ENCODE results near the gene KRT79.
"Not testable (repeated sequence)": the region's sequence is repeated elsewhere in the genome, so short reads cannot be mapped to it uniquely, and the experiment has no call there.

KRT79 gene

GRCh38 chr12:52833922-52834726 lies at the start of gene KRT79:
Gene KRT79, minus strand, starts transcription at chr12:52834311. Its CDS starts 51 bp downstream, at chr12:52834260.
- in situ Hi-C loops (cut with HindIII; ENCODE audit: low pct_ligation_motif_present, low pct_unique_long_range_greater_than_20kb, low sequenced_read_pairs), result no loop called here
- no peak for DNase-seq

- in situ Hi-C loops (cut with HindIII; ENCODE audit: low pct_ligation_motif_present, low pct_unique_long_range_greater_than_20kb, low sequenced_read_pairs), result loop anchor here (25.0 kb wide), 1 partner anchor 107 kb away; no protein-coding TSS in a partner anchor
- not testable (repeated sequence) for DNase-seq
These were observed 46.4 kb upstream of the KRT79 start for GRCh38 chr12:52880499-52880898.

GRCh38 chr12:52879394-52880351 lies 45.6 kb upstream of the KRT79 start:
- DNase-seq, result peak; percentile 93
- in situ Hi-C loops (cut with HindIII; ENCODE audit: low pct_ligation_motif_present, low pct_unique_long_range_greater_than_20kb, low sequenced_read_pairs), result loop anchor here (25.0 kb wide), 1 partner anchor 108 kb away; no protein-coding TSS in a partner anchor

- DNase-seq, result no peak
- in situ Hi-C loops (cut with HindIII; ENCODE audit: low pct_ligation_motif_present, low pct_unique_long_range_greater_than_20kb, low sequenced_read_pairs), result loop anchor here (25.0 kb wide), 1 partner anchor 109 kb away; no protein-coding TSS in a partner anchor
These were observed 44.6 kb upstream of the KRT79 start for GRCh38 chr12:52878507-52879393.

GRCh38 chr12:52877242-52877641 lies 43.1 kb upstream of the KRT79 start:
- no peak for DNase-seq
- in situ Hi-C loops (cut with HindIII; ENCODE audit: low pct_ligation_motif_present, low pct_unique_long_range_greater_than_20kb, low sequenced_read_pairs), result loop anchor here (25.0 kb wide), 1 partner anchor 110 kb away; no protein-coding TSS in a partner anchor

- in situ Hi-C loops (cut with HindIII; ENCODE audit: low pct_ligation_motif_present, low pct_unique_long_range_greater_than_20kb, low sequenced_read_pairs), result loop anchor here (25.0 kb wide), 1 partner anchor 111 kb away; no protein-coding TSS in a partner anchor
These were observed 42.3 kb upstream of the KRT79 start for GRCh38 chr12:52876372-52876771.

DNA sequence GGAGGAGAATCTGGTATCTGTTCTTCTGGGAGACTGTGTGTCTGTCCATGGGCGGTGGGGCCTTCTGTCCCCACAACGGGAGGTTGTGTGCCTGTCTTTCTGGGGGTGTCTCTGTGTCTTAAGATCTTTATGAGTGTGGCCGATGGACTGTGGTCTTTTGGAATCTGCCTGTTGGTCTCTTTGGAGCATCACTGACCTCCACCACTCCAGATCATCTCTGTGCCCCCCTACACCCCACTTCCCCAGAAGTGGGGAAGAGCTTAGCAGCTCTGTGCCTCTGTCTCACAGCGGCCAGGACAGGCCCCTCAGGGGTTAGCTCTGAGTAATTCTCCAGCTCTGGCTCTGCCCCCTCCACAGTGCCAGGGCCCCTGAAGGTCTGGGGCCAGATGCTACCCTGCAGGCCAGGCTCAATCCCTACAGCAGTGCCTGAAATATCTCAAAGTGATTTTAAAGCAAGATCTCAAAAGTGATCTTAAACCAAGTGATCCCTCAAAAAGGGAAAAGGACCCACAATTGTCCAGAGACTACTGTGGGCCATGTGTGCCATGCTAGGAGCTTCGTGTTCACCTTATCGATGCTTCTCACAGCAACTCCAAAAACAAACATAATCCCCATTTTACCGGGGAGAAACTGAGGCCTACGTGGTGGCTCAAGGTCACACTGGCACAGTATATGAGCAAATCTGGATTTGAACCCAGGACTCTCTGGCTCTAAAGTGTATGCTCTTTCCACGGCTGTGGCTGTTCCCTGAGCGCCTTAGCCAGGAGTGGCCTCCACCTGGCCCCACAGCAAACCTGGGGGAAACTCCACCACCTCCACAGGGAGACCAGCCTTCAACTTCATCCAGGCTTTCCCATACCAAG lies 40.7 kb upstream of the KRT79 start:
- no peak for DNase-seq
- in situ Hi-C loops (cut with HindIII; ENCODE audit: low pct_ligation_motif_present, low pct_unique_long_range_greater_than_20kb, low sequenced_read_pairs), result loop anchor here (25.0 kb wide), 2 partner anchors 112 to 288 kb away; no protein-coding TSS in a partner anchor

More at GRCh38 chr12:52876372-52876771, 42.3 kb upstream of the KRT79 start:
- peak; percentile 88 for DNase-seq

DNA sequence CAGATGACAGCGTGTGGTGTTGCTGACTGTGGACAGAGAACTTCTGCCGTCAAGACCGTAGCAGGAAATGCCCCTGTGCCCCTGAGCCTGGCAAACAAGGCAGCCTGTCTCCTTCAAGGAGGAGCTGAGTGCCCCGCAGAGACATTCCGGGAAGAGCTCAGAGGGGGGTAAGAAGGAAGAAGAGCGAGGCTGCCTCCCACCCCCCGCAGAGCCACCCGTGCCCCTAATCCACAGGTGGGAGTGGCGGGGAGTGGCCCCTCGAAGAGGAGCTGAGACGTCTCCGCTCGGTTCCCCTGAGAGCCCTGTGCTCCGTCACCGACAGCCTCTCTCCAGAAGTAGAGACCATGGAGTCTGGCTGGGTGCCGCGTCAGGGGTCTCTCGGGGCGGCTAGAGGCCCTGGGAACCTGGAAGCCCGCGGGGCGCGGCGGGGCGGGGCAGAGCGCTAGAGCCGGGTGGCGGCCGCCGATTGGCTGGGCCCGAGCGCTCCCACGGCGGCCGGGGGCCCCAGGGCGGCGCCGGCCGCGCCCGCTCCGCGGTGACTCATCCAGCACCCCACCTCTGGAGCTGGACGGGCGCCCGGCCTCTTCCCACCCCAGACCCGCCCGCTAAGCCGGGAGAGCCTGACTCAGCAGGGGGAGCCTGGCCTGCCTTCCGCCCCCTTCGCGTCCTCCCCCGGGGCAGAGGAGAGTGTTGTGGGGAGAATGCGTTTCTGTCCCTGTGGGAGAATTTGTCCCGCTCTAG lies 39.9 kb upstream of the KRT79 start:
- in situ Hi-C loops (cut with HindIII; ENCODE audit: low pct_ligation_motif_present, low pct_unique_long_range_greater_than_20kb, low sequenced_read_pairs), result loop anchor here (25.0 kb wide), 1 partner anchor 287 kb away; no protein-coding TSS in a partner anchor
- DNase-seq, result peak; percentile 96

DNA sequence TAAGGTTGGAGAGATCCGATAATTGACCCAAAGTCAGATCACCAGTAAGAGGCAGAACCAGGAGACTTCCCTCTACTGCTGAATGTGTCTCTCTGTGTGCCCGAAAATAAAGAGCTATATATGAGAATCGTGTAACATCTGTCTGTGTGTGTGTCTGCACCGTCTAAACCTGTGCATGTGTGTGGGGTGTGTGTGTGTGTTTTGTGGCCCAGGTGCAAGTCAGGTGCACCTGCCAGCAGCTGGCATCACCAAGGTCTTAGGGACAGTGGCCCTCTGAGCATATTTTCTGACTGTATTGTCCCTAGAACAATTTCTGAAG lies 39.4 kb upstream of the KRT79 start:
- no peak for DNase-seq
- in situ Hi-C loops (cut with HindIII; ENCODE audit: low pct_ligation_motif_present, low pct_unique_long_range_greater_than_20kb, low sequenced_read_pairs), result loop anchor here (25.0 kb wide), 1 partner anchor 286 kb away; no protein-coding TSS in a partner anchor

DNA sequence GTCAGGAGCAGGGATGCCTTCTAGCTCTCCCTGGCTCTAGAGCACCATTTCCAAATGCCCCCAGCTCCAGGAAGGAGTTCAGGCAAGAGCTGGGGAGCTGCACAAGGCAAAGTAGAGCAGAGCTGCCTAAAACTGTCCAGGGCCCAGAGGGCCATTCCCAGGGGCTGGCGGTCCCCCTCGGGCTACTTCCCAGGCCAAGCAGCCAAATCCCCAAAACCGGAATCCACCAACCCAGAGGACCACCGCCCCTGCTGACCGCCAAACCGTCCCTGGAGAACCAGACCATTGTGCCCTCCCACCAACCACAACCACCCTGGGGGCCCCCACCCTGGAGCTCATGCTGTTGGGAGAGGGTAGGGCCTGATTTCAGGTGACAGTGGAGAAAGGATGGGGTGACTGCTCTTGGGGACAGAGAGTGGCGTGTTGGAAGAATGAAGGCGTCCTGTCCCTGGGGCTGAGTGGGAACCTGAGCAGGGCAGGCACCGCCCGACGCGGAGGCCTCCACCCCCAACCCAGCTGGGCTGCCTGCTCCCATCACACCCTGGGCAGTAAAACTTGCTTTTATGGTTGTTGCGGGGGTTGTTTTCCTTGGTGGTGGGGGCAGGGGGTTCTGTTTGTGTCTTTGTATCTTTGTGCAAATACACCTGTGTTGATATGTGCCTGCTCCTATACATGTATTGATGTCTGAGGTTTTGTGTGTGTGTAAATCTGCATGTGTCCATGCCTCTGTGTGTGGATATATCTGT lies 38.7 kb upstream of the KRT79 start:
- in situ Hi-C loops (cut with HindIII; ENCODE audit: low pct_ligation_motif_present, low pct_unique_long_range_greater_than_20kb, low sequenced_read_pairs), result loop anchor here (25.0 kb wide), 1 partner anchor 286 kb away; no protein-coding TSS in a partner anchor
- DNase-seq, result no peak

- DNase-seq, result peak; percentile 30
- in situ Hi-C loops (cut with HindIII; ENCODE audit: low pct_ligation_motif_present, low pct_unique_long_range_greater_than_20kb, low sequenced_read_pairs), result loop anchor here (25.0 kb wide), 1 partner anchor 284 kb away; no protein-coding TSS in a partner anchor
These were observed 37.4 kb upstream of the KRT79 start for GRCh38 chr12:52871291-52872039.

DNA sequence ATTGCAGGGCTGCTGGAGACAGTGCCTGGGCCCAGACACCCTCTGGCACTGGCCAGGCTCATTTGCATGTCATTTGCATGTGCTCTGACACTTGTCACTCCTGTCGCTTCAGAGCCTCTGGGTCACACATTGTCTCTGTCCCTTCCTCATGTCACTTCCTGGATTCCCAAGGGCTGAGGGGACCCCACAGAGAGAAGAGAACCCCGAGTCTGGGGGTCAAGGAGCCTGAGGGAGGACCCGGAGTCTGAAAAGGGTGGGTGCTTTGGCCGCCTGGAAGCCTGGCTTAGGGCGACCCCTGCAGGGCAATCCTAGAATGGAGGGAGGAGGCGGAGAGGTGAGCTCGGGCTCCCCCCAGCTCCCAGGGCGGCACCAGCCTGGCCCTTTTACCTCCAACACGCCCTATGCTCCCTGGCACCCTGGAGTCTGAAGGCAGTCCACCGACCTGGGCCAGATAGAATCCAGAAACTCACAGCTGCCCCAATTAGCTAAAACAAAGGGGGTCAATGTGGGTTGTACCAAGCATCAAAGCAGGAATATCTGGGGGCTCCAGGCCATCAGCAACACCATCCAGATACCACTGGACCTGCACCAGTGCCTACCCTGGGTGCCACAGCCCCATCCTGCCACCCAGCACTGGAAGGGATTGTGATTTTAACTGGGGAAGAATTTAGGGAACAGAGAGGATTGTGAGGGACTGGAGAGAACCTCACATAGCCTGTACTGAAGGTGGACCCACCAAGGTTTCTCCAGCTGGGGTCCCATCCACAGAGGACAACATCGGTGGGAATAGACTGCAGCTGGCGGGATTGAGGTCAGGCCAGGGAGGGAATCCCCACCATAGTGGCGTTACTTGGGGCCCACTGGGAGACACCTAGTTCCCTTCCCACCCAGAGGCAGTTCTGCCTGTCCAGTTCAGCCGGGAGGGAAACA lies 36.5 kb upstream of the KRT79 start:
- DNase-seq, result peak; percentile 80
- in situ Hi-C loops (cut with HindIII; ENCODE audit: low pct_ligation_motif_present, low pct_unique_long_range_greater_than_20kb, low sequenced_read_pairs), result loop anchor here (25.0 kb wide), 1 partner anchor 283 kb away; no protein-coding TSS in a partner anchor

GRCh38 chr12:52867642-52868041 lies 33.5 kb upstream of the KRT79 start:
- no peak for DNase-seq
- in situ Hi-C loops (cut with HindIII; ENCODE audit: low pct_ligation_motif_present, low pct_unique_long_range_greater_than_20kb, low sequenced_read_pairs), result loop anchor here (25.0 kb wide), 1 partner anchor 280 kb away; no protein-coding TSS in a partner anchor

GRCh38 chr12:52867152-52867551 lies 33.0 kb upstream of the KRT79 start:
- DNase-seq, result no peak
- in situ Hi-C loops (cut with HindIII; ENCODE audit: low pct_ligation_motif_present, low pct_unique_long_range_greater_than_20kb, low sequenced_read_pairs), result loop anchor here (25.0 kb wide), 1 partner anchor 280 kb away; no protein-coding TSS in a partner anchor

Measured in ACHN (cell line).